CD4-positive, alpha-beta T cell treated with Interleukin-12 subunit alpha and Interleukin-12 subunit beta, for 1 hour (primary cell): ENCODE data around the gene SCN11A.

Experiments
- DNase-seq: peaks from one replicate; pipeline ENCODE4 v3.0.0-alpha.2; 2020

Gene SCN11A

DNA sequence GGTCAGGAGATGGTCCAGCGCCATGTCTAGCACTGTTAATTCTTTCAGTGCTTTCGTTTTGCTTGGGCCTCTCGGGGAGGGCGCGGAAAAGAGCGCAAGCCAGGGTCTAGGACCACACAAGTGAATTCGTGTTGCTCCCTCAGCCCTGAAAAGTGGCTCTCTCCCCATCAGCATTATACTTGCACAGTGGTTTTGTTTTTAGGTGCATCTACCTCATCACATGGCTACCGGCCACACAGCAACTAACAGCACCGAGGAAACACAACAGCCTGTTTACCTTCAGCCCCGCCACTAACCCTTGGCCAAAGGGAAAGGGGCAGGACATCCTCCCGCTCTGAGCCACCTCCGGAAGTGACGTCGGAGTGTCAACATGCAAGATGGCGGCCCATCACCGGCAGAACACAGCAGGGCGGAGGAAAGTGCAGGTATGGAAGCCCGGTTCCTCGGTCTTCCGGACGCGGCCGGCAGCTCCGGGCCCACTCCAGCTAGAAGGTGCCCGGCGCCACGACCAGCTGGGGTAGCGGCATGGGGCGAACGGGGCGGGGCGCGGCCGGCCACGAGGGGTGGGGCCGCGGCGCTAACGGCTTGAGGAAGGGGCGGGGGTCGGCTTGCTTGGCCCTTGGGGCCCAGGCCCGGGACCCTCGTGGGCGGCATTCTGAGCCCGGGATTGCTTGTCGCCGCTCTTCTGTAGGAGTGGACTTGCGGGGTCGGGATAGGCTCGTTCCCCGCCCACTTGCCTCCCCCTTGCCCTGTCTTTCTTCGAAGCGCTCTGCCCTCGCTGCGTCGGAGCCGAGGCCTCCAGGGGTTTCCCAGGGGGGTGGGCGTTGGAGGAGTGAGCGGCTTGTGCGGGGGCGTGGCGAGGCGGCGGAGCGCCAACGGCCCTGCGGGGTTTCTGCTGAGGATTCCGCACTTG lies at the start of gene SCN11A, which contains the start of gene WDR48:
Gene SCN11A (minus strand): TSS at position 296 of the 913 bp plus-strand sequence. CDS start 101,582 bp downstream, outside the sequence.
Gene WDR48 (plus strand): TSS at position 368 of the 913 bp plus-strand sequence. CDS start 10 bp downstream, at position 378.
- peak; percentile 95 for DNase-seq

DNA sequence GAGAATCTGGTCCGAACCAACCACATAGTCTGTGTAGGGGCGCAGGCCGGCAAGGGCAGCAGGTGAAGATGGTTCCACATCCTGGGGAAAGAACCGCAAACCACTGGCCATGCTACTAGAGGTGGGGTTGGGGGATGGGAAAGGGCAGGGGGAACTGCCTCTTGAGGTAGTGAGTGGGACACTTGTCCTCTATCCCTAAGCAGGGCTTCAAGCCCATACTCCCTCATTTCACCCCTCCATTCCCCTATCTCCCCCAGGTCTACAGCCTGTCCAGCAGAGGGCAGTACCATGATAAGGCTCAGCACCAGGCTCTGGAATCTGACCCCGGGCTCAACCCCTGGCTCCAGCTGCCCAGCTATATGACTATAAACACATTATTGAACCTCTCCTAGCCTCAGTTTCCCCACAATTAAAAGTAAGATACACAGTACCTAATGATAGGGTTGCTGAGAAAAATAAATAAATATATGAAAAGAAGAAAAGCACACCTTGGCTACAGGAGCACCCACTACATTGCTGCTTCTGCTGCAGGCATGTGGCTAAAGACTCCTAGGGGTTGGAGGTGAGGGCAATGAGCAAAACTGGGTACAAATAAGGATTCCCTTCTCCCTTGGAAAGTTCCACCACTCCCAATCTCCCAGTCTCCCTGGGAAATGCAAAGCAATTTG lies 49.4 kb upstream of the SCN11A start:
- DNase-seq: peak; percentile 58

- DNase-seq: no peak
Measured at GRCh38 chr3:39100500-39100886, 48.7 kb upstream of the SCN11A start.

- DNase-seq: no peak
Measured at GRCh38 chr3:39099738-39100499, 48.2 kb upstream of the SCN11A start.

DNA sequence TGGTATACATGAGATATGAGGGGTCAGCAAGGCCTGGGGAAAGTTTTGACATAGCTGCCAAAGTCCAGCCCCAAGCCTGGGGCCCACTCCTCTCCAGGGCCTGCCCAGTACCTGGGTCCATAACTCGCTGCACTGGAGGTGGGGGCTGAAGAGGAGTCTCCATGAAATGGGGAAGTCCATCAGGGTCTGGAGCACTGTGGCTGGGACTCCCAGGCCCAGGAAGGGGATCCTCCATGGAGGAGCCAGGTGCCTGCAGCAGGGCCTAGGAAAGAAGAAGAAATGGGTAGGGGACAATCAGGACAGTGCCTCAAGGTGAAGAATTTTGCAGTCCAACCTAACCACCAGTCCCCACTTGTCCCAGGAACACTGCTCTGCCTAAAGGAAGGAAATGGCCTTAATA lies 47.5 kb upstream of the SCN11A start:
- DNase-seq: no peak

DNA sequence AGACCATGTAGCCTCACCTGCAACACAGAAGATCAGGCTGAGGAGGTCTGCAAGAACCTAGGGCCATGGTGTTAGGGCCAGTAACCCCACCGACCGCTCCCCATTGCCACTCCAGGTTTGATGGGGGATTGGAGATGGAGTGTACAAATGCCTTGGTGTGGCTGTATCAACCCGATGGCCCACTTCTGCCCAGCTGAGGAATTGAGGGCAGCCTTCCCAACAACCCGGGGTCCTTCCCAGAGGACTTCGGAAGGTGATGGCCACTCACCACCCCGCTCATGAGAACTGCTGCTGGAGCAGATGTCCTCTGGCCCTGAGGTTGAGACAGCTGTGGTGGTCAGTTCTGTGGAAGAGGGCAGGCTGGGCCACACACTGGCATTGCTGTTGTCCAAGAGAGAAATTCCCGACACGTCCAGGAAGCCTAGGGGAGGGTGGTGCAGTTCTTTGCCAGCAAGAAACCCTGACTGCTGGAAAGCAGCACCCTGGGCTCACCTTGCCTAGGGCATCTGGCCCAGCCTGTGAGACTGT lies 46.8 kb upstream of the SCN11A start:
- DNase-seq: no peak

DNA sequence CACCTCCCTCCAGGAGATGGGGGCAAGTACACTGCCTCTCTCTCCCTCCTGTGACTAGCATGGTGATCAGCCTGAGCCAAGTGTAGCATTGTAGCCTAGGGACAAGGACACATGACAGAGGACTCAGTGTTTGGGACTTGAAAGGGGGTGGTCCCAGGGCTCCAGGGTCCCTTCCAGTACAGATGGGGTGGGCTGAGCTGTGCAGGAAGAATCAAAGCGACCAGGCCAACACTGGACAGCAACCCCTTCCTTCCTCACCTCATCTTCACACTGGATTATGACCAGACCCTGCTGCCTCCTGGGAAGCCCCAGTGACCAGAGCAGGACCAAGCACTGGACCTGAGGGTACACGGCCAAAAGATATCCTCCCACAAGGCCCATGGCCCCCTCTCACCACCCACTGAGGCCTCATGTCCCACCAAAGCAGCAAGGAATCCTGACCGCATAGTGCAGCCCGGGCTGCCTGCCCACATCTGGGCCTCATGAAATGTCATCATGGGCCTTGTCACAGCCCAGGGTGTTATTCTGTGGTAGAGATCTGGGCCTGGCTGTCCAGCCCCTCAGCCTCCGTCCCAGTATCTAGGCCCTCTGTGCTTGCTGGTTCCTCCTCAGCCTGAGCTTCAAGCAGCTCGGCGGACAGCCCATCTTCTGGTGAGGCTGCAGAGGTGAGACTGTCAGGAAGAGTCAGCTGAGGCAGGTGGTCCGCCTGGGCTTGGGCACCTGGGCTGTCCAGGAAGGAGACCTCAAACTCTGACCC lies 46.1 kb upstream of the SCN11A start:
- DNase-seq: no peak

DNA sequence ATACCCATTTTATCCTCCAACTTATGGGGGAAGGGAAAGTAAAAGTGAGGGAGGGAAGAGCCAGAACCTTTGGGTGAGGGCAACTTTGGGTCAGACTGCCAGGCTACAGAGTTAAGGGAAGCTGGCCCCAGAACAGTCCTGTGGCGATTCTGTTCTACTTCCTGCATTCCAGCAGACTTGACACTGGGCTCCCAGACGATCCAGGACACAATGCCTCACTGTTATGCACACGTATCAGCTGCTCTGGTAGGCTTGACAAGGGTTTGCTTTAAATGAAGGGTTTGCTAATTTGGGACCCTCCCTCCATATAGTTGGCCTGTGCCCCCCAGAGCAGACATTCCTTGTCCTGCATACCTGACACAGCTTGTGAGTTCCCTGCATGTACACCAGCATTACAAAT lies 45.0 kb upstream of the SCN11A start:
- no peak for DNase-seq

- DNase-seq: no peak
Measured at GRCh38 chr3:39095778-39096177, 44.0 kb upstream of the SCN11A start.

- no peak for DNase-seq
Measured at GRCh38 chr3:39094851-39095677, 43.3 kb upstream of the SCN11A start.

DNA sequence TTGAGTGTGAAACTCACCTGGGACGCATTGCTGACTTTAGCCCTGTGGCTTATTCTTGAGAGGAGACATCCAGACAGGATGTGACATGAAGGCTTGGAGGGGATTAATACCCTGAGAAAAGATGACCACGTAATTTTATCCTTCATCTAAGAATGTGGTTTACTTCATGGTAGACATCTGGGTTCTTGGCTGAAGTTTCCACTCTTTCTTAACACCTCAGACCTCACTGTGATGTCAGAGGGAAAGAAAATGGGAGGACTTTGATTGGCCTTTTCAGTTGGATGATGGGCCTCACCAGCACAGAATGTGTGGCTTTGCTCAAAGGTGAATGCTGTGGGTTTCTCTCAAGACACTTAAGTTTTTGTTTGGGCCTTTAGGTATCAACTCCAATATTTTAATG lies 39.2 kb upstream of the SCN11A start:
- no peak for DNase-seq

- DNase-seq: no peak
Measured at GRCh38 chr3:39088889-39089288, 37.1 kb upstream of the SCN11A start.

- no peak for DNase-seq
Measured at GRCh38 chr3:39088456-39088855, 36.7 kb upstream of the SCN11A start.

- DNase-seq: no peak
Measured at GRCh38 chr3:39086144-39086543, 34.4 kb upstream of the SCN11A start.

- DNase-seq: no peak
Measured at GRCh38 chr3:39082666-39083313, 31.0 kb upstream of the SCN11A start.

DNA sequence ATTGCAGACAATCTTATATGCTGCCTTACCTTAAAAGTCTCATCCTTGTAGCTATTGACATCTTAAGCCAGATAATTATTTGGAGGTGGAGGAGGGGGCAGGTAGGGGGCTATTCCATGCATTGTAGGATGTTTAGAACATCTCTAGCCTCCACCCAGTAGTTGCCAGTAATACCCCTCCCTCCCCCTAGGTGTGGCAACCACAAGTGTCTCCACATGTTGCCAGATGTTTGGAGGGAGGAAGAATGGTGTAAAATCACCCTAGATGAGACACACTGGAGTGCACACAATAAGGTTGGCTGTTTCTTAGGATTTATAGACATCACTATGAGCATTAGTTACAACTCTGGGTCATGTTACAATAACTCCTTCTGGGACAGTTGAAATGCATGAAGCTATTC lies 28.3 kb upstream of the SCN11A start:
- DNase-seq: no peak

DNA sequence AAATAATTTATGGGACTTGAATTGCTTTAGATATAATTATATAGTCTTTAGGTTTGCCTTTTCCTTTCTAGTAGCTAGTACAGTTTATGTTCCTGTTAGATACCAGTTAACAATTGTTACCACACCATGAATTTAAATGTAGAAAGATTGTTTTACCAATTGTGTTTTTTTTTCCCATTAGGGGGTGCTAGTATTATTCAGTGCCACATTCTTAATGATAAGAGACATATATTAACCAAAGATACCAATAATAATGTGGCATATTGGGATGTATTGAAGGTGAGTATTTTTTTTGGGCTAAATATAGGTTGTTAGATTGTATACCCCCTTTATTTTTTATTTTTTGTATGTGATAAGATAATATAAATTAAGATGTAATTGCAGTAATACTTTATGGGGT lies 27.8 kb upstream of the SCN11A start:
- no peak for DNase-seq

GRCh38 chr3:39075910-39076309 lies 24.2 kb upstream of the SCN11A start:
- DNase-seq: no peak

DNA sequence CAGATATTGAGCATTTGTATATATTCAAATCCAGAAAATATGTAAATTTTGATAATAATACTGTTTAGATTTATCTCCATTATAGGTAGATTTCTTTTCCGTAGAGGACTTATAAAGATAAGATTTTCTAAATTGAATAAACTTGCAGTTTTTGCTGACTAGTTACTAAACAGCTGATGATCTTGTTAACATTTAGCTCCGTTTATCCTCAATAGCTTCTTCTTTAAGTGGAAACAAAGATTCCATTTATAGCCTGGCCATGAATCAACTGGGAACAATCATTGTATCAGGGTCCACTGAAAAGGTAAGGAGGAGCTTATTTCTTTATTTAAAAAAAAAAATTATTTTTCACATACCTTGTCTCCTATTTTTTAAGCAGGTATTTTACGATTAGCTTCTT lies 16.8 kb upstream of the SCN11A start:
- no peak for DNase-seq

- no peak for DNase-seq
Measured at GRCh38 chr3:39067286-39067685, 15.5 kb upstream of the SCN11A start.

- DNase-seq: peak; percentile 28
Measured at GRCh38 chr3:39065197-39065596, 13.5 kb upstream of the SCN11A start.
